Loucy (cell line): ENCODE measurements around the gene CPSF4.

Experiments used
- EZH2phosphoT487 ChIP-seq: fragments of 200-600 bp; IDR thresholded peaks from 2 replicates; pipeline ENCODE4 v1.6.1; 2018; ENCODE audit warnings: antibody characterized with exemption, mild to moderate bottlenecking, moderate library complexity, borderline replicate concordance
- TF ChIP-seq, protein P1 (sequence below): fragments of 200-600 bp; sonication (generic); conservative IDR thresholded peaks from 2 replicates; pipeline ENCODE4 v1.5.1; 2014; ENCODE audit warnings: mild to moderate bottlenecking, antibody characterized with exemption, low read length

- TF ChIP-seq, protein P1, sequence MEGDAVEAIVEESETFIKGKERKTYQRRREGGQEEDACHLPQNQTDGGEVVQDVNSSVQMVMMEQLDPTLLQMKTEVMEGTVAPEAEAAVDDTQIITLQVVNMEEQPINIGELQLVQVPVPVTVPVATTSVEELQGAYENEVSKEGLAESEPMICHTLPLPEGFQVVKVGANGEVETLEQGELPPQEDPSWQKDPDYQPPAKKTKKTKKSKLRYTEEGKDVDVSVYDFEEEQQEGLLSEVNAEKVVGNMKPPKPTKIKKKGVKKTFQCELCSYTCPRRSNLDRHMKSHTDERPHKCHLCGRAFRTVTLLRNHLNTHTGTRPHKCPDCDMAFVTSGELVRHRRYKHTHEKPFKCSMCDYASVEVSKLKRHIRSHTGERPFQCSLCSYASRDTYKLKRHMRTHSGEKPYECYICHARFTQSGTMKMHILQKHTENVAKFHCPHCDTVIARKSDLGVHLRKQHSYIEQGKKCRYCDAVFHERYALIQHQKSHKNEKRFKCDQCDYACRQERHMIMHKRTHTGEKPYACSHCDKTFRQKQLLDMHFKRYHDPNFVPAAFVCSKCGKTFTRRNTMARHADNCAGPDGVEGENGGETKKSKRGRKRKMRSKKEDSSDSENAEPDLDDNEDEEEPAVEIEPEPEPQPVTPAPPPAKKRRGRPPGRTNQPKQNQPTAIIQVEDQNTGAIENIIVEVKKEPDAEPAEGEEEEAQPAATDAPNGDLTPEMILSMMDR, result no peak
- no peak for TF ChIP-seq EZH2phosphoT487
These were observed 1.5 kb downstream of the CPSF4 start for GRCh38 chr7:99440195-99440594.
